Kidney (tissue), 14 donors: Measurements from ENCODE around the gene SIRT3. TPM values are rescaled to one million over a fixed set of nuclear protein-coding genes. Genes with fewer than 3 reads are reported as not detected.

ENCODE experiments used
- DNase-seq, 5 donors: peaks; one replicate each; pipeline ENCODE4 v3.0.0-alpha.2; 2013 to 2020
- FAIRE-seq: peaks from 2 replicates; lab custom pipeline; 2012; peaks lifted over from hg19 to GRCh38; lab: Jason Lieb, UNC
- H3K27ac ChIP-seq, 2 donors: one replicate each; pipeline ENCODE4 v1.7.0; 2013; ENCODE audit warnings: low read depth in 2 of 2, low read length in 2 of 2, inconsistent platforms in 1 of 2
- H3K27me3 ChIP-seq: one replicate; pipeline ENCODE4 v1.7.1; 2013; ENCODE audit warnings: low read length, inconsistent platforms; ENCODE audit not compliant: control insufficient read depth, insufficient read depth
- H3K36me3 ChIP-seq, 3 donors: one replicate each; pipeline versions ENCODE4 v1.7.0 to v1.7.1; 2013; ENCODE audit warnings: low read length in 3 of 3, control low read depth in 1 of 3, inconsistent platforms in 1 of 3; ENCODE audit not compliant: insufficient read depth in 3 of 3, control insufficient read depth in 2 of 3
- H3K4me1 ChIP-seq, 3 donors: one replicate each; pipeline versions ENCODE4 v1.7.0 to v1.7.1; 2013; ENCODE audit warnings: low read length in 3 of 3, inconsistent platforms in 1 of 3, low read depth in 1 of 3; ENCODE audit not compliant: control insufficient read depth in 2 of 3, insufficient read depth in 2 of 3
- H3K4me3 ChIP-seq, 3 donors: one replicate each; pipeline versions ENCODE4 v1.7.0 to v1.8.1; 2013; ENCODE audit warnings: low read length in 3 of 3, control low read depth in 1 of 3, inconsistent platforms in 1 of 3
- H3K9ac ChIP-seq, 3 donors: one replicate each; pipeline versions ENCODE4 v1.7.0 to v1.7.1; 2013; ENCODE audit warnings: low read length in 3 of 3, control low read depth in 1 of 3, inconsistent platforms in 1 of 3
- H3K9me3 ChIP-seq, 3 donors: one replicate each; pipeline versions ENCODE4 v1.7.0 to v1.7.1; 2013; ENCODE audit warnings: low read length in 3 of 3, control low read depth in 1 of 3, inconsistent platforms in 1 of 3; ENCODE audit not compliant: control insufficient read depth in 2 of 3, insufficient read depth in 1 of 3
- intact Hi-C: fragments of 100-400 bp; cut with DNase I; formaldehyde crosslinking; loops from one replicate; pipeline ENCODE4 v1.11.1; 2022
- polyA plus RNA-seq: library from polyadenylated mRNA; stranded (reverse); fragments of 350-450 nt; fragmentation: Illumina TruSeq; extraction: RNeasy Lipid Tissue Mini Kit (QIAGEN cat#74804); gene quantifications from one replicate; pipeline ENCODE4 v1.2.3, GENCODE V29; 2014; ENCODE audit warnings: low read depth, low replicate concordance; ENCODE audit not compliant: insufficient read depth
- total RNA-seq: library from RNA; stranded (reverse); fragmentation: NEBNext Ultra II Directional; extraction: Animal tissue kit (Norgen Biotek cat#: 25700); gene quantifications from one replicate; pipeline ENCODE4 v1.2.1, GENCODE V29; 2021
- TF ChIP-seq, protein P1 (sequence below): IDR thresholded peaks from 3 replicates; pipeline ENCODE4 v1.5.1; 2012; ENCODE audit warnings: mild to moderate bottlenecking, moderate library complexity, borderline replicate concordance; ENCODE audit not compliant: insufficient read depth; ENCODE audit errors: extremely low read depth
- donor health status: control.
- donor health status: control.
- donor health status: control.
- donor health status: control.
- donor health status: control.
- donor health status: DM: yes; HTN: yes; CAD: no.
- donor health status: Normal renal cell carcinoma (clear cell type).

The SIRT3 gene
- total and polyA plus RNA-seq, 2 donors from 2014 or later = 28.3 to 28.7 TPM

GRCh38 chr11:276219-276618, 40.1 kb upstream of the SIRT3 start:
- Histone ChIP-seq H3K4me3 (no peak overlapping the region), H3K9me3 (no peaks in the 10 kb centered on the region), H3K27me3 (peaks cover 7% of the 10 kb centered on the region), H3K36me3 (no peaks in the 10 kb centered on the region), H3K27ac (no peak overlapping the region), H3K9ac (no peak overlapping the region), H3K4me1 (peaks cover 0 to 9% (median 0%) of the 10 kb centered on the region in 3 donors)
- intact Hi-C loops = no loop called here
- DNase-seq (no peak), FAIRE-seq (no peak)
- TF ChIP-seq, protein P1, sequence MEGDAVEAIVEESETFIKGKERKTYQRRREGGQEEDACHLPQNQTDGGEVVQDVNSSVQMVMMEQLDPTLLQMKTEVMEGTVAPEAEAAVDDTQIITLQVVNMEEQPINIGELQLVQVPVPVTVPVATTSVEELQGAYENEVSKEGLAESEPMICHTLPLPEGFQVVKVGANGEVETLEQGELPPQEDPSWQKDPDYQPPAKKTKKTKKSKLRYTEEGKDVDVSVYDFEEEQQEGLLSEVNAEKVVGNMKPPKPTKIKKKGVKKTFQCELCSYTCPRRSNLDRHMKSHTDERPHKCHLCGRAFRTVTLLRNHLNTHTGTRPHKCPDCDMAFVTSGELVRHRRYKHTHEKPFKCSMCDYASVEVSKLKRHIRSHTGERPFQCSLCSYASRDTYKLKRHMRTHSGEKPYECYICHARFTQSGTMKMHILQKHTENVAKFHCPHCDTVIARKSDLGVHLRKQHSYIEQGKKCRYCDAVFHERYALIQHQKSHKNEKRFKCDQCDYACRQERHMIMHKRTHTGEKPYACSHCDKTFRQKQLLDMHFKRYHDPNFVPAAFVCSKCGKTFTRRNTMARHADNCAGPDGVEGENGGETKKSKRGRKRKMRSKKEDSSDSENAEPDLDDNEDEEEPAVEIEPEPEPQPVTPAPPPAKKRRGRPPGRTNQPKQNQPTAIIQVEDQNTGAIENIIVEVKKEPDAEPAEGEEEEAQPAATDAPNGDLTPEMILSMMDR = no peak

DNA sequence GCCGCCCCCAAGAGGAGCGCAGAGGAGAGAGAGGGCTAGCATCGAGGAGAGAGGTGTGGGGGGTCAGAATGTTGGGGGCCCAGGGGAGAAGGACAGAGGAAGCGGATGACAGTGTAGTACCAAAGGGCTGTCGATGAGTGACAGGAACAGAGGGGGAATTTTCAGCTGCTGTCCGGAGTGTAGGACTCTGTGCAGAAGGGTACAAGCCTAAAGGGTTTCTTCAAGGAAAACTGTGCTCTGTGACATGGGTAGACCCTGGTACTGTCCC, 36.7 kb upstream of the SIRT3 start:
- H3K9ac ChIP-seq = no peak overlapping the region
- no peak overlapping the region for H3K27ac ChIP-seq
- TF ChIP-seq, protein P1 = no peak
- no peak for DNase-seq
- H3K4me1 ChIP-seq = no peaks in the 10 kb centered on the region
- no peaks in the 10 kb centered on the region for H3K27me3 ChIP-seq
- no peak for FAIRE-seq
- H3K36me3 ChIP-seq = no peaks in the 10 kb centered on the region
- H3K4me3 ChIP-seq = no peak overlapping the region
- H3K9me3 ChIP-seq = no peaks in the 10 kb centered on the region
- intact Hi-C loops = no loop called here

DNA sequence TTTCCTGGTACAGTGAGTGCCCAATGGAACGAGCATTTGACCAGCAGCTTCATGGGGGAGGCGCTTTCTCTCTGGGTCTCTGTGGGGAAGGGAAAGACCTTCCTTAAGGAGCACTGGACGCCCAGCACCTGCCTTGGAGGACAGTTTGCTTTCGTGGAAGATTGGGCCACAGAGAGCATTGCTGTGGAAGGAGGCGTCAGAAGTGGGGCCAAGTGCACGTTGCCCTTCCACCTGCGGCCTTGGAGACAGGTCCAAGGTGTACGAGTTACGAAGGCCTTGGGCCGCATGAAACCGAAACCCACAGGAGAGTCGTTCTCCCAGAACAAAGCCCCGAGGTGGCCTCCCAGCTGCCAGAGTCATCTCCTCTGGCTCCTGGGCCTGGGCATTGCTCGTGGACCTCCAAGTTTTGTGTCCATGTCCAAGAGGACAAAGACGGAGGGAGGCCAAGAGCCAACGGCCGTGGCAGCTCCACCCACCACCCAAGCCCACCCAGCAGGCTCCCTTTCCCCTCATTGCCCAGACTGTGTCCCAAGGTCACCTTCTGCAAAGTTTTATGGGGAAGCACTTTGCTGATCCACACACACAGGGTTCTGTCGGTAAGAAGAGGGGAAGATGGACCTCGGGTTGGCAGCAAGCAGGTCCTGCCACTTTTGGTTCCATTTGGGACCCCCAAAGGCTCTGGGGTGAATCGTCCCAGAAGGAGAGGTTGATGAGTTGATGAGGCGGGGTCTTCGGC, 36.2 kb upstream of the SIRT3 start:
- Histone ChIP-seq H3K9me3 (no peaks in the 10 kb centered on the region), H3K36me3 (no peaks in the 10 kb centered on the region), H3K9ac (no peak overlapping the region), H3K4me1 (peaks cover 0 to 2% (median 0%) of the 10 kb centered on the region in 3 donors), H3K4me3 (no peak overlapping the region), H3K27ac (no peak overlapping the region), H3K27me3 (no peaks in the 10 kb centered on the region)
- intact Hi-C loops = no loop called here
- DNase-seq = peak in 1 of 5 donors; percentile 63
- FAIRE-seq = no peak
- TF ChIP-seq, protein P1 = no peak

DNA sequence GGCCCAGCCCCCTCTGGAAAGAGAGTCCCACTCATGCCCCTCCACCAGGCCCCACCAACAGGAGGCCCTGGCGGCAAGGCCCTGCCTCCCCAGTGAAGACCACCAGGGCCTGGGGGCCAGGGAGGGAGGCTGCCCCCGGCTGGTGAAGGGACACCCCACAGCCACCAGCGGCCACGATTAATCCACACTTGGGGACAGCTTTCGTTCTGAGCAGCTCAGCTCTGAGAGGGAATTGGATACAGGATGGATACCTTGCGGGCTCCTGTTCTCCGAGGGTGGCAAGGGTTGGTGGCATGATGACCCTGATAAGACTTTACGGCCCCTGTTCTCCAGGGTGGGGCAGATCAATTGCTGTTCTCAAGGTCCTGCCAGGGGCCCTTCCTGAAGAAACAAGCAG, 35.2 kb upstream of the SIRT3 start:
- FAIRE-seq = no peak
- peak in 1 of 5 donors; percentile 69 for DNase-seq

More for the DNA sequence above, 35.2 kb upstream of the SIRT3 start:
- TF ChIP-seq, protein P1 = no peak
- Histone ChIP-seq H3K27me3 (no peaks in the 10 kb centered on the region), H3K4me1 (peaks cover 0 to 2% (median 0%) of the 10 kb centered on the region in 3 donors), H3K9ac (no peak overlapping the region), H3K4me3 (no peak overlapping the region), H3K27ac (no peak overlapping the region), H3K36me3 (no peaks in the 10 kb centered on the region), H3K9me3 (no peaks in the 10 kb centered on the region)
- intact Hi-C loops = no loop called here
